ENCODE measurements around the gene ZBTB22. TPM values are rescaled to one million over a fixed set of nuclear protein-coding genes. Genes with fewer than 3 reads are reported as not detected.

The ZBTB22 gene
- polyA plus RNA-seq, 4 donors, result 21.5 to 30.4 (median 27.2) TPM

Other genes starting within 250 kb of the ZBTB22 start
- gene HLA-DPA1, start 244.1 kb downstream of the ZBTB22 start, polyA plus RNA-seq (ENCODE audit: insufficient read length in 4 of 4), result 10 to 100 TPM; 16.8 to 39.8 (median 19.2) TPM
- 10 to 100 TPM; 17.5 to 24.7 (median 21.9) TPM for gene HLA-DPB1, start 241.8 kb downstream of the ZBTB22 start, polyA plus RNA-seq (ENCODE audit: insufficient read length in 4 of 4)
- gene COL11A2, start 125.3 kb downstream of the ZBTB22 start, polyA plus RNA-seq (ENCODE audit: insufficient read length in 4 of 4), result 1 to 10 TPM; 4.1 to 6.6 (median 5.6) TPM
- 10 to 100 TPM; 49.6 to 67.6 (median 57.0) TPM for gene RXRB, start 117.1 kb downstream of the ZBTB22 start, polyA plus RNA-seq (ENCODE audit: insufficient read length in 4 of 4)
- gene SLC39A7, start 116.9 kb downstream of the ZBTB22 start, polyA plus RNA-seq (ENCODE audit: insufficient read length in 4 of 4), result 100 to 1,000 TPM; 105 to 127 (median 111) TPM
- gene HSD17B8, start 113.1 kb downstream of the ZBTB22 start, polyA plus RNA-seq (ENCODE audit: insufficient read length in 4 of 4), result 10 to 100 TPM; 25.3 to 31.0 (median 27.6) TPM
- gene RING1, start 109.2 kb downstream of the ZBTB22 start, polyA plus RNA-seq (ENCODE audit: insufficient read length in 4 of 4), result 10 to 100 TPM; 51.7 to 73.1 (median 66.6) TPM
- gene VPS52, start 45.9 kb downstream of the ZBTB22 start, polyA plus RNA-seq (ENCODE audit: insufficient read length in 4 of 4), result 10 to 100 TPM; 59.5 to 98.7 (median 77.5) TPM
- gene RPS18, start 45.7 kb downstream of the ZBTB22 start, polyA plus RNA-seq (ENCODE audit: insufficient read length in 4 of 4), result 1,000 to 10,000 TPM; 2,825 to 3,624 (median 3,323) TPM
- 1 to 10 TPM; 4.1 to 5.2 (median 4.9) TPM for gene B3GALT4, start 40.6 kb downstream of the ZBTB22 start, polyA plus RNA-seq (ENCODE audit: insufficient read length in 4 of 4)
- gene WDR46, start 28.5 kb downstream of the ZBTB22 start, polyA plus RNA-seq (ENCODE audit: insufficient read length in 4 of 4), result 10 to 100 TPM; 58.6 to 81.8 (median 73.0) TPM
- 10 to 100 TPM; 73.3 to 86.9 (median 74.2) TPM for gene PFDN6, start 28.1 kb downstream of the ZBTB22 start, polyA plus RNA-seq (ENCODE audit: insufficient read length in 4 of 4)
- 100 to 1,000 TPM in 2 of 4 donors, 10 to 100 TPM in 2; 93.2 to 150 (median 113) TPM for gene RGL2, start 18.8 kb downstream of the ZBTB22 start, polyA plus RNA-seq (ENCODE audit: insufficient read length in 4 of 4)
- gene TAPBP, start 3.7 kb downstream of the ZBTB22 start, polyA plus RNA-seq (ENCODE audit: insufficient read length in 4 of 4), result 10 to 100 TPM; 29.8 to 53.6 (median 40.3) TPM
- 10 to 100 TPM; 50.6 to 59.5 (median 54.8) TPM for gene DAXX, start 5.2 kb upstream of the ZBTB22 start, polyA plus RNA-seq (ENCODE audit: insufficient read length in 4 of 4)
- 10 to 100 TPM; 35.9 to 49.1 (median 43.3) TPM for gene KIFC1, start 74.1 kb upstream of the ZBTB22 start, polyA plus RNA-seq (ENCODE audit: insufficient read length in 4 of 4)
- 10 to 100 TPM; 59.1 to 87.0 (median 75.9) TPM for gene PHF1, start 93.3 kb upstream of the ZBTB22 start, polyA plus RNA-seq (ENCODE audit: insufficient read length in 4 of 4)
- gene CUTA, start 100.4 kb upstream of the ZBTB22 start, polyA plus RNA-seq (ENCODE audit: insufficient read length in 4 of 4), result 100 to 1,000 TPM; 218 to 288 (median 238) TPM
- 10 to 100 TPM; 18.2 to 50.2 (median 37.3) TPM for gene SYNGAP1, start 102.3 kb upstream of the ZBTB22 start, polyA plus RNA-seq (ENCODE audit: insufficient read length in 4 of 4)
- 10 to 100 TPM; 14.1 to 16.9 (median 14.6) TPM for gene ZBTB9, start 136.8 kb upstream of the ZBTB22 start, polyA plus RNA-seq (ENCODE audit: insufficient read length in 4 of 4)

All from left renal cortex interstitium (tissue), 4 donors.